ENCODE results near the gene LPAR4. TPM values are rescaled to one million over a fixed set of nuclear protein-coding genes. Genes with fewer than 3 reads are reported as not detected.

Gene LPAR4, protein sequence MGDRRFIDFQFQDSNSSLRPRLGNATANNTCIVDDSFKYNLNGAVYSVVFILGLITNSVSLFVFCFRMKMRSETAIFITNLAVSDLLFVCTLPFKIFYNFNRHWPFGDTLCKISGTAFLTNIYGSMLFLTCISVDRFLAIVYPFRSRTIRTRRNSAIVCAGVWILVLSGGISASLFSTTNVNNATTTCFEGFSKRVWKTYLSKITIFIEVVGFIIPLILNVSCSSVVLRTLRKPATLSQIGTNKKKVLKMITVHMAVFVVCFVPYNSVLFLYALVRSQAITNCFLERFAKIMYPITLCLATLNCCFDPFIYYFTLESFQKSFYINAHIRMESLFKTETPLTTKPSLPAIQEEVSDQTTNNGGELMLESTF
- total RNA-seq = not detected in 2 replicates

DNA sequence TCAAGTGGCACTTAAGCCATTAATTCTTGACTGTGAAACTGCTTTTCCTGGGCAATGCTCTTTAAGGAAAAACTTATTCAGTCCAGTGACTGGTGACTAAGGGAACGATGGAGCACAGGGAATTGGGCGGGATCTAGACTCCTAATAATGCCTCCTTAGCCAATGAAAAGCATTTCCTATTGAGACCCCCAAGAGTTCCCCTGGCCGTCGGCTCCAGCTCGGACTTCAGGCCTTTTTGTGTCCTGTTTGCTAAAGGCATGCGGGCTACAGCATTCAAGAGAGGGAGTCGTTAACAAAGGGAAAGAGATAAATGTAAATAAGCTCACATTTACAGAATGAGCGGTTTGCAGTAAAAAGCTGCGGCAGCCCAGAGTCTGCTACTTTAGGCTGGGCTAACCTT lies at the start of gene LPAR4:
Gene LPAR4, plus strand, starts transcription at position 232 of the 400 bp plus-strand sequence. CDS start 7,150 bp downstream, outside the sequence.
- no peak within 1 kb of the TSS for H3K27ac Mint-ChIP-seq
- intact Hi-C loops (cut with micrococcal nuclease) = no loop called here
- H3K36me3 Mint-ChIP-seq (ENCODE audit: low read depth) = no peaks in the 10 kb centered on the region
- no peak for DNase-seq
- H3K27me3 Mint-ChIP-seq = peaks cover 2% of the 10 kb centered on the region
- H3K4me3 Mint-ChIP-seq = no peak within 1 kb of the TSS
- peaks cover 5% of the 10 kb centered on the region for H3K9me3 Mint-ChIP-seq
- no peaks in the 10 kb centered on the region for H3K4me1 Mint-ChIP-seq

DNA sequence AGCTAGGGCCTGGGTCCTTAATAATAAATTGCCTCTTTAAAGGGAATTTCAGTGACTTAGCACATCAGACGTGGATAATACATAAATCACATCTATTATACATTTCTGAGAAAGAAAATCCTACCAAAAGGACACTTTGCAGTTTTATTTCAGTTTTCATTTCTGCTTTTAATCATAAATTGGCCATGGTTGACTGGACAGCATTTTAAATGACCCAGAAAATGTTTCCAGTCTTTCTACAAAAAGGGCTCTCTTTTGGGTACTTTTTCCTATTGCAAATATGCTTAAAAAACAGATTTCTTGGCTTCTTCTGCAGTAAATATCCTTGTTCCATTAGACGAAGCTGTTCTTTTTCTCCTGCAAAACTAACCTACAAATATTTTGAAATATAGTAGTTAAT lies 41.4 kb upstream of the LPAR4 start:
- DNase-seq = no peak
- Mint-ChIP-seq H3K27me3 (no peaks in the 10 kb centered on the region), H3K4me3 (no peak overlapping the region), H3K27ac (no peak overlapping the region), H3K9me3 (peaks cover 3% of the 10 kb centered on the region), H3K36me3 (ENCODE audit: low read depth) (no peaks in the 10 kb centered on the region), H3K4me1 (no peaks in the 10 kb centered on the region)
- intact Hi-C loops (cut with micrococcal nuclease) = no loop called here

DNA sequence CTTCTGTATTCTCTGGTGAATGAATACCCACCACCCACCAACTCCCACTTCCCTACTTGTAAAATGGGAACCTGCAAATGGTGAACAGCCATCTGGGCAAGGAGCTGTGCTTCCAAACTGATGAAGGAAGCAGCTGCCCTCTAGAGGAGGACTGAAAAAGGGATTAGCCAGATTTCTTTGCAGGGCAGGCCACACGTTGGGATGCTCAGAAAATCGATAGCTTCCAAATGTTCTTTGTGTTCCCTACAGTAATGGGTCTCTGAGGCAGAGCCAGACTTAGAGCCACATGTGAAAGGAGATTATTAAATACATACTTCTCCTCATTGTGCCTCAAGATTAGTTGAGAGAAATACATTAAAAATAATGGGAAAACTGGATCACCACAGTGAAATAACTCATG lies 39.3 kb upstream of the LPAR4 start:
- H3K4me1 Mint-ChIP-seq = peaks cover 2% of the 10 kb centered on the region
- intact Hi-C loops (cut with micrococcal nuclease) = no loop called here
- H3K27ac Mint-ChIP-seq = no peak overlapping the region
- H3K4me3 Mint-ChIP-seq = no peak overlapping the region
- no peaks in the 10 kb centered on the region for H3K9me3 Mint-ChIP-seq
- no peaks in the 10 kb centered on the region for H3K36me3 Mint-ChIP-seq (ENCODE audit: low read depth)
- no peaks in the 10 kb centered on the region for H3K27me3 Mint-ChIP-seq
- DNase-seq = no peak

DNA sequence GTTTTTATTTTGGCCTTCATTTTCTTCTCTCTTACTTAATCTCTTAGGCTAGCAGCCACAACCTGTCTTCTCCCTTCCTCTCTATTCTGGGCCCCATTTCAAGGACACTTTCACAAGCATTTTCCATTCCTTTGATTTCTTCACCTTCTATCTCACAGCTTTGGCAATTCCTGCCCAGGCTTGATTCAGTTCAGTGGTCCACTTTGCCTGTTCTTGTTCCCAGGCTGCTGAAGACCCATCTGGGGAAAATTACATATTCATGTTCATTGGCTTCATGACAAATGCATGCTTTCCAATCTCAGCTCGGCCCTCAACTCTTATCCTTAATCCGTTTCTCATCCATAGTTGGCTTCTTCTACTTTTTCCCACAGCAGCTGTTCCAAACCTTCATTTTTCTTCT lies 38.7 kb upstream of the LPAR4 start:
- DNase-seq = no peak
- Mint-ChIP-seq H3K27me3 (no peaks in the 10 kb centered on the region), H3K27ac (no peak overlapping the region), H3K4me3 (no peak overlapping the region), H3K36me3 (ENCODE audit: low read depth) (no peaks in the 10 kb centered on the region), H3K4me1 (peaks cover 2% of the 10 kb centered on the region), H3K9me3 (no peaks in the 10 kb centered on the region)
- intact Hi-C loops (cut with micrococcal nuclease) = no loop called here

DNA sequence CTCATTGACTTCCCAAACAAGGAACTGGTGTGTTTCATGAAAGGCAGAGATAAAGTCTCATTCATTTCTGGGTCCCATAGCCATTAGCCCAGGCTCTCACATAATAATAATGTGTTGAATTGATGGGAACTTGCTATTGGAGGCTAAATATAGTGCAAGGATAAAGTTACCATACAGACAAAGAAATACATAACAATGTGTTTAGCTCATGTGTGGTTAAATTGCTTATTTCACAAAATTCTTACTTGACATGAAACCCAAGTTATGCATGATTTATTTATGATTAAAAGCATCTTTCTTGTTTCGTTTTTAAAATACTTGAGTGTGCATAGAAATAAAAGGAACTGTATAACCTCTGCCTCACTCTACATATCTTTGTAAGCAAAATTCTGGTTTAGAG lies 37.3 kb upstream of the LPAR4 start:
- intact Hi-C loops (cut with micrococcal nuclease) = no loop called here
- H3K4me3 Mint-ChIP-seq = no peak overlapping the region
- no peaks in the 10 kb centered on the region for H3K27me3 Mint-ChIP-seq
- H3K9me3 Mint-ChIP-seq = no peaks in the 10 kb centered on the region
- no peak for DNase-seq
- H3K4me1 Mint-ChIP-seq = peaks cover 2% of the 10 kb centered on the region
- H3K36me3 Mint-ChIP-seq (ENCODE audit: low read depth) = no peaks in the 10 kb centered on the region
- no peak overlapping the region for H3K27ac Mint-ChIP-seq

DNA sequence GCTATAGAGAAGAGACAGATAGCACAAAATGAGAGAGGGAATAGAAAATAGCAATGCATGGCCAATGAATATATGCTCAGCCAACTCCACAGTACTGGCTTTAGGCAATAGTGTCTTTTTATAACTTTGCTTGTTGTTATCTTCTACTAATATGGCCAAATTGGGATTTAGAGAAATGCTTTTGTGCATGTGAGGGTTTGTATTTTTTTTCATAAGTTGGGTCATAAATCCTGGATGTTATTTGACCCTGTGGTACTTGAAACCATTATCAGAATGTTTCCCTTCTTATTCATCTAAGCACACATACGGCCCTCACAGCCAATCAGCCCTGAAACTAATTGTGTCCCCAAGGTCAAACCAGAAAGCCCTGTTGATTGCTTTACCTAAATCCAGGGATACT lies 35.2 kb upstream of the LPAR4 start:
- Mint-ChIP-seq H3K9me3 (no peaks in the 10 kb centered on the region), H3K36me3 (ENCODE audit: low read depth) (no peaks in the 10 kb centered on the region)

DNA sequence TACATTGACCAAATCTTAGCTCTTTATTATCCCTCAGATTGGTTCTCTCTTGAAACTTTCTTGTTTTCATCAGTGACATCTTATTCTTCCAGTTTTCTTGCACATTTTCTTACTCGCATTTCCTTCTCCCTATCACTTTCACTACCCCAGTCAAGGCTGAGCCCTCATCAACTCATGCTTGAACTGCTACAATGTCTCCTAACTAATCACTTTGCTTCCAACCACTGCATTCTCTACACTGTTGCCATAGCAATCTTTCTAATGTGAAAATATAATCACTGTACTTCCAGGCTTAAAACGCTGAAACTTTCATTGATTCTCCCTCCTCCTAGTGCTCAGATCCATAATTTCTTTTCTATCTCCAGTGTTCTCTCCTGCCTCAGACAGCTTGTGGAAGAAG lies 22.2 kb upstream of the LPAR4 start:
- DNase-seq = no peak
- no peaks in the 10 kb centered on the region for H3K36me3 Mint-ChIP-seq (ENCODE audit: low read depth)
- peaks cover 2% of the 10 kb centered on the region for H3K27me3 Mint-ChIP-seq
- H3K9me3 Mint-ChIP-seq = peaks cover 15% of the 10 kb centered on the region
- no peak overlapping the region for H3K4me3 Mint-ChIP-seq
- H3K27ac Mint-ChIP-seq = no peak overlapping the region
- intact Hi-C loops (cut with micrococcal nuclease) = no loop called here
- no peaks in the 10 kb centered on the region for H3K4me1 Mint-ChIP-seq

More for the DNA sequence above, 35.2 kb upstream of the LPAR4 start:
- H3K4me1 Mint-ChIP-seq = peaks cover 2% of the 10 kb centered on the region
- intact Hi-C loops (cut with micrococcal nuclease) = no loop called here
- no peak for DNase-seq
- no peaks in the 10 kb centered on the region for H3K27me3 Mint-ChIP-seq
- H3K4me3 Mint-ChIP-seq = no peak overlapping the region
- no peak overlapping the region for H3K27ac Mint-ChIP-seq

DNA sequence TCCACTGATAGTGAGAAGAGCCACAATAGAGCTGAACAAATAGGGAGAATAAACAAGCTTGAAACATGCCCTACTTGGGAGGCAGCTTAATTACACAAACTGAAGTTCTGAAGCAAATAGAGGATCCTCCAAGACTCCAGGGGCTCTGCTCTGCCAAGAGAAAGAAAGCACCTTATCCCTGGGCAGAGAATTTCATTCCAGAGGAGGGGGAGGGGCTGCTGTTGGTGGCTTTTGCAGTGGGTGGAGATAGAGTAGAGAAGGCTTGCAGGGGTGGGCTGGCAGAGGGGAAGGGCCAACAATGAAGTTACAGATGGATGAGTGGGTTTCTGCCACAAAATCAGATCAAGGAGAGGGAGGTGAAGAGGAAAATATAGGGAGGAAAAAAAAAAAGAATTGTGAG lies 1.0 kb upstream of the LPAR4 start:
- Mint-ChIP-seq H3K27me3 (peaks cover 2% of the 10 kb centered on the region), H3K4me3 (no peak overlapping the region), H3K9me3 (peaks cover 5% of the 10 kb centered on the region), H3K36me3 (ENCODE audit: low read depth) (no peaks in the 10 kb centered on the region), H3K27ac (no peak overlapping the region), H3K4me1 (no peaks in the 10 kb centered on the region)
- DNase-seq = no peak
- intact Hi-C loops (cut with micrococcal nuclease) = no loop called here

DNA sequence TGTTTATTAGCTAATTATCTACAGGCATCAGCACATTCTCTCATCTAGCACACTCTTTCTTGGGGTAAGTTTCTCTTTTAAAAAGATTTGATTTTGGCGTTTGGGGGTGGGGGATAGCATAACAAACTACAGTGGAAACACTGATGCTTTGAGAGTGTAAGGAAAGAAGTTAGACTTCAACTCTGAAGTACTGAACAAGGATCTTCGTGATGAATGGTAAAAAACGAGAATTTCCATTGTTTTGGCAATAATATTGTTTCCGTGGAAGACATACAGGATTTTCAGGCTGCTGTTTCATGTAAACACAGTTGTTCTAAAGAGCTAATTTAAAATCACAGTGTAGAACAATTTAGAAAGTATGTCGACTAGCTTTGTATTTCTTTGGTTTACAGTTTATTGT lies 451 bp downstream of the LPAR4 start:
- no peak for DNase-seq
- intact Hi-C loops (cut with micrococcal nuclease) = no loop called here
- Mint-ChIP-seq H3K9me3 (peaks cover 5% of the 10 kb centered on the region), H3K4me3 (no peak overlapping the region), H3K27me3 (peaks cover 2% of the 10 kb centered on the region), H3K4me1 (no peaks in the 10 kb centered on the region), H3K36me3 (ENCODE audit: low read depth) (no peaks in the 10 kb centered on the region), H3K27ac (no peak overlapping the region)

DNA sequence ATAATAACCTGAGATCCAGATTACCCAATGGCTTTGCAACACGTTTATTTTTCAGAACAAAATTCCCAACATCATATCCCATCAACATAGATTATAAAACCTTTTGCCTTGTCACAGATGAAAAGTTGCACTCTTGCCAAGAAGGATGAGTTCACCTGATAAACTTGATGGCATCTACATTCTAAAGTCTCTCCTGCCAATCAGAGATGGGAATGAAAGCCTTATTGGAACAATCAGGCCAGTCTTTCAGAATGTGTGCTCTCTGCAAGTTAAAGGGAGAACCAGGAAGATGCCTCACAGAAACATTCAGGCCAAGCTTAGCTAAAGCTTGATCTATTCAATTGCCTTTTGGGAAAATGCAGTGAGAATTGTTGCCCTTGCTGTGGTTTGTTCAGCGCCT lies 1.3 kb downstream of the LPAR4 start:
- no peaks in the 10 kb centered on the region for H3K4me1 Mint-ChIP-seq
- peaks cover 2% of the 10 kb centered on the region for H3K27me3 Mint-ChIP-seq
- no peaks in the 10 kb centered on the region for H3K36me3 Mint-ChIP-seq (ENCODE audit: low read depth)
- DNase-seq = no peak
- no peak overlapping the region for H3K4me3 Mint-ChIP-seq
- H3K27ac Mint-ChIP-seq = no peak overlapping the region
- intact Hi-C loops (cut with micrococcal nuclease) = no loop called here
- peaks cover 5% of the 10 kb centered on the region for H3K9me3 Mint-ChIP-seq

DNA sequence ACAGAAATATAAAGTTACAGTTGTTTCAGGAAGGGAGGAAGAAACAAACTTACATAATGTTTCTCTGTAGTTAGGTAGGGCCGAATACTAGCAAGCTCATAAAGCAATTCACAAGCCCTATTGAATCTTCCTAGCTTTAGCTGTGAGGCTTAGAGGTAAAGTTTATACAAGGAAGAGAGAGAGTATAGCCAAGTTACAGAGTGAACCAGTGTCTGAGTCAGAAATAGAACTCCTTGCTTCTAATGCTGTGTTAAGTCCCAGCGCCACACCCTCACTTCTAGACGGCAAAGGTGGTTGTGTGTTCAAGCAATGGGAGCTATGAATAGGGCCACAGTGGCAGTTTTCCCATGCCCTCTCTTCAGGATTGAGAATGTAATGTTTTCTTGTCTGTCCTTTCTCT lies 6.1 kb downstream of the LPAR4 start:
- DNase-seq = no peak
- H3K4me1 Mint-ChIP-seq = no peaks in the 10 kb centered on the region
- intact Hi-C loops (cut with micrococcal nuclease) = no loop called here
- no peaks in the 10 kb centered on the region for H3K9me3 Mint-ChIP-seq
- no peak overlapping the region for H3K27ac Mint-ChIP-seq
- no peaks in the 10 kb centered on the region for H3K27me3 Mint-ChIP-seq
- H3K4me3 Mint-ChIP-seq = no peak overlapping the region
- H3K36me3 Mint-ChIP-seq (ENCODE audit: low read depth) = no peaks in the 10 kb centered on the region

DNA sequence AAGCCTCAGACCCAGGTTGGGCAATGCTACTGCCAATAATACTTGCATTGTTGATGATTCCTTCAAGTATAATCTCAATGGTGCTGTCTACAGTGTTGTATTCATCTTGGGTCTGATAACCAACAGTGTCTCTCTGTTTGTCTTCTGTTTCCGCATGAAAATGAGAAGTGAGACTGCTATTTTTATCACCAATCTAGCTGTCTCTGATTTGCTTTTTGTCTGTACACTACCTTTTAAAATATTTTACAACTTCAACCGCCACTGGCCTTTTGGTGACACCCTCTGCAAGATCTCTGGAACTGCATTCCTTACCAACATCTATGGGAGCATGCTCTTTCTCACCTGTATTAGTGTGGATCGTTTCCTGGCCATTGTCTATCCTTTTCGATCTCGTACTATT lies 7.4 kb downstream of the LPAR4 start:
- Mint-ChIP-seq H3K27me3 (no peaks in the 10 kb centered on the region), H3K27ac (no peak overlapping the region), H3K36me3 (ENCODE audit: low read depth) (no peaks in the 10 kb centered on the region), H3K9me3 (no peaks in the 10 kb centered on the region), H3K4me1 (no peaks in the 10 kb centered on the region), H3K4me3 (no peak overlapping the region)
- intact Hi-C loops (cut with micrococcal nuclease) = no loop called here
- no peak for DNase-seq

DNA sequence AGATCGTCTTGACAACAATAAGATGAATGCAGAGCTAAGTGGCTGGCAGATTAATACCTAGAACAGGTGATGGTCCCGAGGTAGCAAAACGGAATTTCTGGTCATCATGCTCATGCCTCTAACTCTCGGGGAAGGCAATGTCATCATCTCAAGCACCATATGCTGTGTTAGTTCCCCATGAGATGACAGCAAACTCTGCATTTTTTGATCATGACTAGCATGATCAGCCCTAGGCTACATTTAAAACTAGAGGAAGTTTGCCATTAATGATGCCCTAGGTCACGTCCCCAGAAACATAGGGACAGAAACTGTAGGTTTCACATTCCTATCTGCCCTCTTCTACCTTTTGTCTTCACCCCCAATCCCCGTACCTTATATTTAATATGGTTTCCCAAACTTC lies 11.6 kb downstream of the LPAR4 start:
- intact Hi-C loops (cut with micrococcal nuclease) = no loop called here
- Mint-ChIP-seq H3K27ac (no peak overlapping the region), H3K9me3 (no peaks in the 10 kb centered on the region), H3K36me3 (ENCODE audit: low read depth) (no peaks in the 10 kb centered on the region), H3K4me3 (no peak overlapping the region), H3K4me1 (peaks cover 3% of the 10 kb centered on the region), H3K27me3 (no peaks in the 10 kb centered on the region)
- no peak for DNase-seq

DNA sequence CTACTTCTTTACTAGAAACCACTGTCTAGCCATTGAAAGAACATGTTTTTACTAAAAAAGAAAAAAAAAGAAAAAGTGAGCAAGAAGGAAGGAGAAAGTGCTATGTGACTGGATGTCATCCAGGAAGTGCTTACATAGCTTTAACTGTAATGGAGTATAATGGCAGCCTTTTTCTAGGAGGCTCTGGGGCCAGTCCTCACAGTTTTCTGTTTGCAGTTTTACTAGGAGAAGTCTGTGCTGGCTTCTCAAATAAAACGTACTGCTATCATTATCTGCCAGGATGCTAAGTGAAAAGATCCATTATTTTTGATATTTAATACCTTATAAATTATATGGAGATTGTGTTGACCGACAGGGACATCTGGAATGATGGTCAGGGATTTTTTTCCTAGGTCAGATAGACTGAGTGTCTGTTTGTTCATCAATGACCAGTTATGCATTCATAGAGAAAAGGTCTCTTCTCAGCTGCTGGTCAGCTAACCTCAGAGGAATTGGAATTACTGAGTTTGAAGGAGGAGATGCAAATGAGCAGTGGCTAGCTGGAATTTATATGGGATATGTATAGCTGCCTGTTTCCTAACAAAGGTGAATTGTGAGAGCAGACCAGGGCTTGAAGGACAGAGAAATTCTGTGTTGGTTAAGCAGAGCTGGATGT lies 21.7 kb downstream of the LPAR4 start:
- no peak overlapping the region for H3K4me3 Mint-ChIP-seq
- no peak overlapping the region for H3K27ac Mint-ChIP-seq
- no peak for DNase-seq
- H3K9me3 Mint-ChIP-seq = peaks cover 4% of the 10 kb centered on the region
- no peaks in the 10 kb centered on the region for H3K4me1 Mint-ChIP-seq
- intact Hi-C loops (cut with micrococcal nuclease) = no loop called here
- no peaks in the 10 kb centered on the region for H3K36me3 Mint-ChIP-seq (ENCODE audit: low read depth)
- no peaks in the 10 kb centered on the region for H3K27me3 Mint-ChIP-seq

DNA sequence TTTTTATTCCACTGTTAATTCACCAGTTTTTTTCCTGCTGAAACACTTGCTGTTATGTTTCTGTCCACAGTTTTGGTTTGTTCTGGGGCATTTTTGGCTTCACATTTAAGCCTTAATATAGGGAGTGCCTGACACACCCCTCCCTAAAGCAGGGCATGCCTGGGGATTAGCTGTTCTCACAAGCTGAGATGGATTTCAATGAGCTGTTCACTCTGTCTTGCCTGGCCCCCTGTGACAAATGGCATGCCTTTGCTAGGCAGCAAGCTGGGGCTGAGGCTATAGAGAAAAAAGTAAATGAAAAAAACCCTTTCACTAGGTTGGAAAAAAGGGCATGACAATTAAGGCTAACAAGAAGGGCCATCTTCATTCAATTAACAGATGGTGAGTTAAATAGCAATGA lies 22.4 kb downstream of the LPAR4 start:
- intact Hi-C loops (cut with micrococcal nuclease) = no loop called here
- no peaks in the 10 kb centered on the region for H3K36me3 Mint-ChIP-seq (ENCODE audit: low read depth)
- H3K27ac Mint-ChIP-seq = no peak overlapping the region
- DNase-seq = no peak
- no peak overlapping the region for H3K4me3 Mint-ChIP-seq
- H3K4me1 Mint-ChIP-seq = no peaks in the 10 kb centered on the region
- no peaks in the 10 kb centered on the region for H3K27me3 Mint-ChIP-seq
- peaks cover 4% of the 10 kb centered on the region for H3K9me3 Mint-ChIP-seq

Measured in activated CD4-positive, alpha-beta T cell treated with anti-CD3 and anti-CD28 coated beads, Interleukin-2, amount 10 ng/mL, durations not matched to agents 24 days and 14 days (primary cell).